Trophoblast cell (in vitro differentiated cells and primary cell): Measurements from ENCODE around the gene AFG1L.

ENCODE experiments used
- DNase-seq, 2 donors: peaks; one replicate each; pipeline ENCODE4 v3.0.0-alpha.2; 2016
- H2AFZ ChIP-seq: 2 replicates; pipeline ENCODE4 v1.6.1; 2013; ENCODE audit warnings: low read length, moderate library complexity, mild to moderate bottlenecking; ENCODE audit not compliant: insufficient read depth, poor library complexity
- H2AK5ac ChIP-seq: 2 replicates; pipeline ENCODE4 v1.6.1; 2013; ENCODE audit warnings: mild to moderate bottlenecking, low read length
- H2BK120ac ChIP-seq: 2 replicates; pipeline ENCODE4 v1.6.1; 2013; ENCODE audit warnings: low read length, mild to moderate bottlenecking, moderate library complexity; ENCODE audit not compliant: insufficient read depth, poor library complexity
- H2BK12ac ChIP-seq: 2 replicates; pipeline ENCODE4 v1.6.1; 2013; ENCODE audit warnings: mild to moderate bottlenecking, low read length, moderate library complexity
- H2BK5ac ChIP-seq: 2 replicates; pipeline ENCODE4 v1.6.1; 2013; ENCODE audit warnings: low read length, low read depth, moderate library complexity, mild to moderate bottlenecking; ENCODE audit not compliant: poor library complexity
- H3K14ac ChIP-seq: 2 replicates; pipeline ENCODE4 v1.6.1; 2013; ENCODE audit warnings: mild to moderate bottlenecking, low read length
- H3K18ac ChIP-seq: 2 replicates; pipeline ENCODE4 v1.6.1; 2013; ENCODE audit warnings: mild to moderate bottlenecking, low read length
- H3K23ac ChIP-seq: 2 replicates; pipeline ENCODE4 v1.6.1; 2013; ENCODE audit warnings: low read length
- H3K27ac ChIP-seq: 2 replicates; pipeline ENCODE4 v1.5.1; 2013; ENCODE audit warnings: low read depth, mild to moderate bottlenecking, inconsistent platforms, low read length, moderate library complexity
- H3K27me3 ChIP-seq: 2 replicates; pipeline ENCODE4 v1.6.1; 2013; ENCODE audit warnings: inconsistent platforms, mild to moderate bottlenecking, low read length, moderate library complexity; ENCODE audit not compliant: insufficient read depth
- H3K36me3 ChIP-seq, 2 experiments: 1 replicate in 1 of 2; 2 replicates in 1 of 2; pipeline ENCODE4 v1.6.1; 2013; ENCODE audit warnings: low read length in 2 of 2, mild to moderate bottlenecking in 2 of 2, moderate library complexity in 1 of 2; ENCODE audit not compliant: insufficient read depth in 2 of 2, control insufficient read depth in 1 of 2
- H3K4ac ChIP-seq: 2 replicates; pipeline ENCODE4 v1.6.1; 2013; ENCODE audit warnings: low read depth, mild to moderate bottlenecking, low read length, moderate library complexity
- H3K4me1 ChIP-seq, 2 experiments: 1 replicate in 1 of 2; 2 replicates in 1 of 2; pipeline ENCODE4 v1.6.1; 2013; ENCODE audit warnings: low read length in 2 of 2, mild to moderate bottlenecking in 2 of 2, moderate library complexity in 1 of 2; ENCODE audit not compliant: insufficient read depth in 2 of 2, control insufficient read depth in 1 of 2
- H3K4me2 ChIP-seq: 2 replicates; pipeline ENCODE4 v1.6.1; 2013; ENCODE audit warnings: inconsistent platforms, mild to moderate bottlenecking, low read length, moderate library complexity
- H3K4me3 ChIP-seq: 2 replicates; pipeline ENCODE4 v1.5.1; 2013; ENCODE audit warnings: mild to moderate bottlenecking, low read depth, low read length, inconsistent platforms
- H3K79me1 ChIP-seq: one replicate; pipeline ENCODE4 v1.6.1; 2013; ENCODE audit warnings: low read length
- H3K79me2 ChIP-seq: 2 replicates; pipeline ENCODE4 v1.6.1; 2013; ENCODE audit warnings: low read length, mild to moderate bottlenecking; ENCODE audit not compliant: control insufficient read depth, insufficient read depth, poor library complexity
- H3K9ac ChIP-seq: 2 replicates; pipeline ENCODE4 v1.6.1; 2013; ENCODE audit warnings: mild to moderate bottlenecking, low read length
- H3K9me3 ChIP-seq: 2 replicates; pipeline ENCODE4 v1.6.1; 2013; ENCODE audit warnings: low read depth, mild to moderate bottlenecking, control low read depth, inconsistent platforms, low read length; ENCODE audit not compliant: insufficient read depth
- H4K12ac ChIP-seq: 2 replicates; pipeline ENCODE4 v1.6.1; 2013; ENCODE audit warnings: low read depth, mild to moderate bottlenecking, low read length, moderate library complexity
- H4K8ac ChIP-seq: 2 replicates; pipeline ENCODE4 v1.6.1; 2013; ENCODE audit warnings: low read depth, mild to moderate bottlenecking, low read length, moderate library complexity
- H4K91ac ChIP-seq: one replicate; pipeline ENCODE4 v1.6.1; 2013; ENCODE audit warnings: low read depth, mild to moderate bottlenecking, low read length, moderate library complexity
- WGBS: extraction: QIAGEN DNeasy Blood & Tissue Kit; methylation state at CpG from one replicate; pipeline ENCODE4 v1.1.7; 2013; ENCODE audit warnings: missing lambda C conversion rate; ENCODE audit not compliant: insufficient read length, insufficient coverage; ENCODE audit errors: extremely low coverage; 5-methylcytosine and 5-hydroxymethylcytosine counted together

The AFG1L gene

DNA sequence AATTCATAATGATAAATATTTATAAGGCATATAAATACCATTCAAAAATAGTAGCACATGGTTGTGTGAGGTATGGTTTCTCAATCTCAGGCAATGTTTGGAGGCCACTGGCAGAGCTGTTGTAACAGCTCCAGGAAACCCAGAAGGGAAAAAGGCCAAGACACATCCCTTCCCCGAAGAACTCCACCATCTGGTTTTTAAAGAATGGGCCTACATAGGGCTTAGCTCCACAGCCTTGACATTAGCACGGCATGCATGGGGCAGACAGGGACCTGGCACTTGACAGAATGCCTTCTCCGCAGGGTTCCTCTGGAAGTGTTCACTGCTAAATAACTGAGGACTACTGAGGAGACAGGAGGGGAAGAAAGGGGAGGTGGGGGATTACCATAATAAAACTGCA, 249.8 kb downstream of the AFG1L start:
- H2BK12ac ChIP-seq: no peak overlapping the region
- H2BK120ac ChIP-seq: no peak overlapping the region
- H3K4me1 ChIP-seq: no peaks in the 10 kb centered on the region
- no peak overlapping the region for H3K18ac ChIP-seq
- H3K79me2 ChIP-seq: no peaks in the 10 kb centered on the region
- H2AFZ ChIP-seq: no peak overlapping the region
- H3K36me3 ChIP-seq: no peaks in the 10 kb centered on the region
- no peak overlapping the region for H4K12ac ChIP-seq
- H2BK5ac ChIP-seq: no peak overlapping the region
- no peak overlapping the region for H4K8ac ChIP-seq
- H3K23ac ChIP-seq: no peak overlapping the region
- no peak overlapping the region for H2AK5ac ChIP-seq
- no peak overlapping the region for H3K14ac ChIP-seq
- H4K91ac ChIP-seq: no peak overlapping the region
- no peaks in the 10 kb centered on the region for H3K27me3 ChIP-seq
- H3K9ac ChIP-seq: no peak overlapping the region
- no peak overlapping the region for H3K4ac ChIP-seq
- no peak overlapping the region for H3K4me2 ChIP-seq
- H3K79me1 ChIP-seq: no peaks in the 10 kb centered on the region
- DNase-seq: no peak
- H3K27ac ChIP-seq: no peak overlapping the region
- H3K9me3 ChIP-seq: no peaks in the 10 kb centered on the region
- WGBS: no CpG with 5 or more reads among the region's 3 CpGs
- H3K4me3 ChIP-seq: no peak overlapping the region

- Histone ChIP-seq H3K14ac (no peak overlapping the region), H2BK120ac (no peak overlapping the region), H3K79me1 (no peaks in the 10 kb centered on the region), H3K9ac (no peak overlapping the region), H3K4me3 (no peak overlapping the region), H2BK12ac (no peak overlapping the region), H2AK5ac (no peak overlapping the region), H3K27me3 (no peaks in the 10 kb centered on the region), H3K4me1 (peaks cover 0 to 3% of the 10 kb centered on the region in 2 experiments), H4K8ac (no peak overlapping the region), H3K4ac (no peak overlapping the region), H3K23ac (no peak overlapping the region), H2AFZ (no peak overlapping the region), H4K91ac (no peak overlapping the region), H2BK5ac (no peak overlapping the region), H3K27ac (no peak overlapping the region), H3K9me3 (no peaks in the 10 kb centered on the region), H3K79me2 (no peaks in the 10 kb centered on the region), H3K18ac (no peak overlapping the region), H3K4me2 (no peak overlapping the region), H4K12ac (no peak overlapping the region), H3K36me3 (no peaks in the 10 kb centered on the region)
- DNase-seq: no peak
- WGBS: no CpG with 5 or more reads among the region's 6 CpGs
Observed at GRCh38 chr6:108546079-108547049, 251.5 kb downstream of the AFG1L start.

GRCh38 chr6:108549241-108549640, 254.4 kb downstream of the AFG1L start:
- Histone ChIP-seq H3K36me3 (no peaks in the 10 kb centered on the region), H3K4me1 (peaks cover 0 to 3% of the 10 kb centered on the region in 2 experiments)

GRCh38 chr6:108549741-108550140, 254.9 kb downstream of the AFG1L start:
- Histone ChIP-seq H4K91ac (no peak overlapping the region), H3K4me1 (peaks cover 0 to 3% of the 10 kb centered on the region in 2 experiments), H3K79me2 (no peaks in the 10 kb centered on the region), H3K4me2 (no peak overlapping the region), H3K4me3 (no peak overlapping the region), H2AFZ (no peak overlapping the region), H4K8ac (no peak overlapping the region), H3K14ac (no peak overlapping the region), H4K12ac (no peak overlapping the region), H2BK120ac (no peak overlapping the region), H3K18ac (no peak overlapping the region), H3K4ac (no peak overlapping the region), H3K23ac (no peak overlapping the region), H3K79me1 (no peaks in the 10 kb centered on the region), H2BK12ac (no peak overlapping the region), H3K27me3 (no peaks in the 10 kb centered on the region), H3K9me3 (no peaks in the 10 kb centered on the region), H3K36me3 (no peaks in the 10 kb centered on the region), H2BK5ac (no peak overlapping the region), H2AK5ac (no peak overlapping the region), H3K9ac (no peak overlapping the region), H3K27ac (no peak overlapping the region)
- no CpG with 5 or more reads among the region's 3 CpGs for WGBS
- no peak for DNase-seq

More at GRCh38 chr6:108549241-108549640, 254.4 kb downstream of the AFG1L start:
- Histone ChIP-seq H3K4me3 (no peak overlapping the region), H4K91ac (no peak overlapping the region), H4K12ac (no peak overlapping the region), H3K79me1 (no peaks in the 10 kb centered on the region), H2AK5ac (no peak overlapping the region), H3K9me3 (no peaks in the 10 kb centered on the region), H2BK12ac (no peak overlapping the region), H3K27ac (no peak overlapping the region), H4K8ac (no peak overlapping the region), H3K9ac (no peak overlapping the region), H3K4me2 (no peak overlapping the region), H3K27me3 (no peaks in the 10 kb centered on the region), H3K14ac (no peak overlapping the region), H3K18ac (no peak overlapping the region), H2AFZ (no peak overlapping the region), H2BK120ac (no peak overlapping the region), H3K4ac (no peak overlapping the region), H2BK5ac (no peak overlapping the region), H3K23ac (no peak overlapping the region), H3K79me2 (no peaks in the 10 kb centered on the region)
- no CpG with 5 or more reads among the region's 1 CpG for WGBS
- DNase-seq: no peak
